ENCODE data around the gene KCNAB2.

KCNAB2 gene

DNA sequence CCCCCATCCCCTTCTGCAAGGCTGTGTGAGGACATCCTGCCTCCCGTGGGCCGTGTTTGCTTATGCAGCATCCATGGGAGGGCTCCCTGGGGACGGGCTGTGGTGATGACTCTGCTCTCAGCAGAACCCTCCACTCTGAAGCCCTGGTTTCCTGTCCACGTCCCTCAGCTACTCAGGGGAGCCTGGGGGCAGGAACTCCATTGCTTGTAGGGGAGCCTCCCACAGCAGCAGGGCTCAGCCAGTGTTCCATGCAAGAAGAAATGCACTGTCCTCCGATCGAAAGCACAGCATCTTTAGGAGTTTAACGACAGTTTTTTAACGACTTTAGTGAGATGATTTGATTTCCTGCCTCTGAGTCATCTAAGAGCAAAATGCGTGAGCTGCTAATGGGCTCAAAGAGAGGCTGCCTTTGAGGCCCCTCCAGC lies 8.3 kb upstream of the KCNAB2 start:
- no peak for ATAC-seq
- TF ChIP-seq GLIS3 (CRISPR knock-in tag; IDR thresholded peaks at IDR 0.05) = no peak

- TF ChIP-seq, protein P1, sequence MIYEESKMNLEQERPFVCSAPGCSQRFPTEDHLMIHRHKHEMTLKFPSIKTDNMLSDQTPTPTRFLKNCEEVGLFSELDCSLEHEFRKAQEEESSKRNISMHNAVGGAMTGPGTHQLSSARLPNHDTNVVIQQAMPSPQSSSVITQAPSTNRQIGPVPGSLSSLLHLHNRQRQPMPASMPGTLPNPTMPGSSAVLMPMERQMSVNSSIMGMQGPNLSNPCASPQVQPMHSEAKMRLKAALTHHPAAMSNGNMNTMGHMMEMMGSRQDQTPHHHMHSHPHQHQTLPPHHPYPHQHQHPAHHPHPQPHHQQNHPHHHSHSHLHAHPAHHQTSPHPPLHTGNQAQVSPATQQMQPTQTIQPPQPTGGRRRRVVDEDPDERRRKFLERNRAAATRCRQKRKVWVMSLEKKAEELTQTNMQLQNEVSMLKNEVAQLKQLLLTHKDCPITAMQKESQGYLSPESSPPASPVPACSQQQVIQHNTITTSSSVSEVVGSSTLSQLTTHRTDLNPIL (CRISPR knock-in tag; IDR thresholded peaks at IDR 0.05; ENCODE audit: low read depth) = no peak
- TF ChIP-seq ISL1 (CRISPR knock-in tag; IDR thresholded peaks at IDR 0.05) (no peak), TOX (CRISPR knock-in tag; IDR thresholded peaks at IDR 0.05; ENCODE audit: borderline replicate concordance) (no peak), CSDC2 (CRISPR knock-in tag; IDR thresholded peaks at IDR 0.05) (no peak), GLIS3 (CRISPR knock-in tag; IDR thresholded peaks at IDR 0.05) (no peak), PPARA (CRISPR knock-in tag; IDR thresholded peaks at IDR 0.05; ENCODE audit: borderline replicate concordance) (no peak), PATZ1 (CRISPR knock-in tag; IDR thresholded peaks at IDR 0.05; ENCODE audit: borderline replicate concordance) (no peak), TSHZ2 (CRISPR knock-in tag; IDR thresholded peaks at IDR 0.05) (no peak), ESRRG (CRISPR knock-in tag; IDR thresholded peaks at IDR 0.05) (no peak), ZFP30 (CRISPR knock-in tag; IDR thresholded peaks at IDR 0.05) (no peak), ZNF565 (CRISPR knock-in tag; conservative IDR thresholded peaks at IDR 0.05; ENCODE audit: low read depth) (no peak)
- ATAC-seq = no peak
Observed at GRCh38 chr1:6038603-6039002, 7.1 kb upstream of the KCNAB2 start.

DNA sequence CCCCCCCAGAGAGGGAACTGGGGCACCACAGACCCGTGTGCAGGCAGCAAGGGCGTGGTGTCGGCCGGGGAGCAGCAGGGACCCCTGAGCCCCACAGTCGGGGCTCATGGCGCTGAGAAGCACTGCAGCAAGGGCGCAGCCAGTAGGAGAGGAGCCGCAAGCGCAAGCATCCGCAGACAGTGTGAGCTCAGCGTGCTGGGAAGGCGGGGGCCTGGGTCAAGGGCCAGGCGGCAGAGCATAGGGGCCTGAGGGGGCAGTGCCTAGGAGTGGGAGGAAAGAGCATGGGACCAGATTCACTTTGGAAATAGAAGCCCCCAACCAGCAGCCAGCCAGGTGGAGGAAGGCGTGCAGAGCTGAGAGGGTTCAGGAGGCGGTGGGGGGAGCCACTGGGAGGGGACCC lies 6.7 kb upstream of the KCNAB2 start:
- no peak for ATAC-seq

More for the DNA sequence above, 6.7 kb upstream of the KCNAB2 start:
- TF ChIP-seq TSHZ2 (CRISPR knock-in tag; IDR thresholded peaks at IDR 0.05) = no peak
- TF ChIP-seq, protein P1 (CRISPR knock-in tag; IDR thresholded peaks at IDR 0.05; ENCODE audit: low read depth) = no peak
- no peak for TF ChIP-seq CSDC2 (CRISPR knock-in tag; IDR thresholded peaks at IDR 0.05)
- TF ChIP-seq ESRRG (CRISPR knock-in tag; IDR thresholded peaks at IDR 0.05) = no peak
- TF ChIP-seq ZNF70 (CRISPR knock-in tag; IDR thresholded peaks at IDR 0.05) = no peak
- TF ChIP-seq SNAI2 (CRISPR knock-in tag; IDR thresholded peaks at IDR 0.05) = no peak
- TF ChIP-seq OSR1 (CRISPR knock-in tag; IDR thresholded peaks at IDR 0.05) = no peak
- TF ChIP-seq TCF4 (CRISPR knock-in tag; IDR thresholded peaks at IDR 0.05; ENCODE audit: borderline replicate concordance) = no peak
- TF ChIP-seq ARNTL (CRISPR knock-in tag; IDR thresholded peaks at IDR 0.05; ENCODE audit: borderline replicate concordance, low read depth) = no peak
- TF ChIP-seq GLIS3 (CRISPR knock-in tag; IDR thresholded peaks at IDR 0.05) = no peak
- no peak for TF ChIP-seq PATZ1 (CRISPR knock-in tag; IDR thresholded peaks at IDR 0.05; ENCODE audit: borderline replicate concordance)
- no peak for TF ChIP-seq ZFP3 (CRISPR knock-in tag; IDR thresholded peaks at IDR 0.05)
- TF ChIP-seq ZNF565 (CRISPR knock-in tag; conservative IDR thresholded peaks at IDR 0.05; ENCODE audit: low read depth) = no peak

Measured in SK-N-SH treated with all-trans-retinoic acid at 6 μM for 48 hours (cell line).